Embryonic facial prominence (tissue), 1 donor: Measurements from ENCODE around the gene MSH2.
"Not testable (repeated sequence)": the region's sequence is repeated elsewhere in the genome, so short reads cannot be mapped to it uniquely, and the experiment has no call there.

Experiments used
- DNase-seq: peaks from one replicate; pipeline ENCODE4 v3.0.0-alpha.2; 2016; ENCODE audit errors: extremely low spot score

The MSH2 gene

GRCh38 chr2:47483191-47483590 is 80.2 kb downstream of the MSH2 start:
- no peak for DNase-seq

- DNase-seq: no peak
Observed at GRCh38 chr2:47484396-47484795, 81.4 kb downstream of the MSH2 start.

GRCh38 chr2:47485177-47485576 is 82.2 kb downstream of the MSH2 start:
- DNase-seq: no peak

GRCh38 chr2:47485751-47486300 is 82.9 kb downstream of the MSH2 start:
- no peak for DNase-seq

- no peak for DNase-seq
Observed at GRCh38 chr2:47486841-47487497, 84.0 kb downstream of the MSH2 start.

- DNase-seq: no peak
Observed at GRCh38 chr2:47487498-47487875, 84.5 kb downstream of the MSH2 start.

- no peak for DNase-seq
Observed at GRCh38 chr2:47488870-47489584, 86.1 kb downstream of the MSH2 start.

- DNase-seq: no peak
Observed at GRCh38 chr2:47490406-47490805, 87.5 kb downstream of the MSH2 start.

- no peak for DNase-seq
Observed at GRCh38 chr2:47493317-47494035, 90.5 kb downstream of the MSH2 start.

GRCh38 chr2:47494267-47495130 is 91.5 kb downstream of the MSH2 start:
- DNase-seq: no peak

- DNase-seq: no peak
Observed at GRCh38 chr2:47497843-47498460, 95.0 kb downstream of the MSH2 start.

- DNase-seq: no peak
Observed at GRCh38 chr2:47499093-47499492, 96.1 kb downstream of the MSH2 start.

GRCh38 chr2:47499621-47500309 is 96.8 kb downstream of the MSH2 start:
- no peak for DNase-seq

GRCh38 chr2:47501374-47502200 is 98.6 kb downstream of the MSH2 start:
- DNase-seq: no peak

GRCh38 chr2:47502498-47502897 is 99.5 kb downstream of the MSH2 start:
- not testable (repeated sequence) for DNase-seq

GRCh38 chr2:47503481-47504070 is 100.6 kb downstream of the MSH2 start:
- DNase-seq: no peak

GRCh38 chr2:47504174-47504810 is 101.3 kb downstream of the MSH2 start:
- no peak for DNase-seq

- no peak for DNase-seq
Observed at GRCh38 chr2:47506024-47506423, 103.1 kb downstream of the MSH2 start.

- no peak for DNase-seq
Observed at GRCh38 chr2:47506436-47506835, 103.5 kb downstream of the MSH2 start.
